PFSK-1 (cell line): ENCODE results near the gene KCNK16.

Source experiments
- FOXP2 ChIP-seq: optimal IDR thresholded peaks from 2 replicates; pipeline ENCODE3; 2011; ENCODE audit warnings: borderline replicate concordance, control low read depth, inconsistent platforms; ENCODE audit not compliant: insufficient read depth; ENCODE audit errors: extremely low read length, extremely low read depth
- POLR2AphosphoS5 ChIP-seq: IDR thresholded peaks from 2 replicates; pipeline ENCODE4 v1.6.1; 2012; ENCODE audit warnings: low read depth, mild to moderate bottlenecking, control low read depth, low read length, moderate library complexity
- REST ChIP-seq, 2 experiments: IDR thresholded peaks; 2 replicates each; pipeline versions ENCODE4 v1.6.1 to v1.8.0; 2011 to 2012; ENCODE audit warnings: low read depth in 2 of 2, low read length in 2 of 2, control low read depth in 1 of 2, inconsistent platforms in 1 of 2, mild to moderate bottlenecking in 1 of 2, moderate library complexity in 1 of 2; ENCODE audit not compliant: insufficient read depth in 1 of 2
- SIN3A ChIP-seq: IDR thresholded peaks from 2 replicates; pipeline ENCODE4 v1.6.1; 2012; ENCODE audit warnings: mild to moderate bottlenecking, low read length, moderate library complexity, borderline replicate concordance; ENCODE audit not compliant: insufficient read depth
- TAF1 ChIP-seq: IDR thresholded peaks from 2 replicates; pipeline ENCODE4 v1.6.1; 2012; ENCODE audit warnings: low read length, control low read depth, borderline replicate concordance; ENCODE audit not compliant: insufficient read depth

The KCNK16 gene

DNA sequence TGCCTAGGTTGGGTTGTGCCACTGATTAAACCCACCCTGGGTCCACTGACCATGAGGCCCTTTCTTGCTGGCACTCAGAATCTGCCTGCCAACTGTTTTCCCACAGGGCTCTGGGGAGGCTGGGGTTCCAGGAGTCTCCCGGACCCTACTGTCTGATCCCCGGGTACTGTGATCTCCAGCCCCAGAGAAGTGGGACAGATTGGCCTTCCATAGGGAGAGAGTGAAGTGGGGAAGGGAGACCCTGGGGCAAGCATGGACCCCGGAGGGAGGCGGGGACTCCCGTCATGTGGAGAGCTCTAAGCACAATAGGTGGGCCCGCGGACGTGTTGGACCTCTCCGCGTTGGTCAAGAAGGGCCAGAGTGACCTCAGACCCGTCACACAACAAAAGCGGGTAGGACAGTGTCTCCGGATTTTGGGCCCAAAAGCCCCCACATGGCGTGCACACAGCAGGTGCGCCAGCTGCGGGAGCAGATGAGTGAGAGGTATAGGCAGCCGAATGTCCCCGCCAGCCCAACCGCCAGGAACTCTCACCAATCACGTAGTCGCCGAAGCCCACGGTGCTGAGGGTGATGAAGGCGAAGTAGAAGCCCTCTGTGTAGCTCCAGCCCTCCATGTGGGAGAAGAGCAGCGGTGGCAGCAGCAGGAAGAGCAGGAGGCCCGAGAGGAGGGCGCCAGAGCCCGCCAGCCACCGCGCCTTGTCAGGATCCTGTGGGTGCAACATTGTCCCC lies 18.9 kb downstream of the KCNK16 start:
- TF ChIP-seq TAF1 (no peak), FOXP2 (no peak)

DNA sequence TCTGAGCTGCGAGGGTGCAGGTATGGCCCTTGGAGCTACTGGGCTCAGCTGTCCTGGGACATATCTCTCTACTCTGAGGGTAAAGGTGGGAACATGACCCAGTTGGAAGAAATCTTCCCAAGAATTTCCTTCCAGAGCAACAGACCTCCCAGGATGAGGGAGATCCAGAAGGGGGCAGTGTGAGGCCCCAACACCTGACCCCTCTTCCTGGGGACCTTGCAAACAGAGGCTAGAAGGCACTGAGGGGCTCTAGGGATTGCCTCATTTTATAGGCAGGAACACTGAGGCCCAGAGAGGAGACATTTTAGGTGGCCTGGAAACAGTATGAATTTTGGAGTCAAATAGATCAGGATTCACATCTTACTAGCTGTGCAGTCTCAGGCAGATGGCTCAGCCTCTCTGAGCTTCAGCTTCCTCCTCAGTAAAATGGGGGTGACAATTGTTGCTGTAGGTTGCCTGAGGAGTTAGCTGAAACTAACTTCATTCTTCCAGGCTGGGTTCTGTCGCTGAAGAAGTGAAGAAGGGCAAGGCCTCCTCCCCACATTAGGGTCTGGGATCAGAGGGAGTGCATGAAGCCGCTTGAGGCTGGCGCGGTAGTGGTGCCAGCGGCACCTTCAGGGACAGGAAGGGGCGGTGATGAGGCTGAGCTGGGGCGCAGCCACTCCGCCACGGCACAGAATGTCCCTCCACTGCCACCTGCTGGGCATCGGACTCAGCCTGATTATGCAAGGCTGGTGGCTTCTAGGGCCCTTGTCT lies 19.7 kb downstream of the KCNK16 start:
- TF ChIP-seq TAF1 (no peak), SIN3A (no peak), FOXP2 (no peak), POLR2AphosphoS5 (no peak), REST (IDR thresholded peaks at IDR 0.05; ENCODE audit: insufficient read depth in 1 of 2, low read depth in 2 of 2, low read length in 2 of 2) (no peak)

DNA sequence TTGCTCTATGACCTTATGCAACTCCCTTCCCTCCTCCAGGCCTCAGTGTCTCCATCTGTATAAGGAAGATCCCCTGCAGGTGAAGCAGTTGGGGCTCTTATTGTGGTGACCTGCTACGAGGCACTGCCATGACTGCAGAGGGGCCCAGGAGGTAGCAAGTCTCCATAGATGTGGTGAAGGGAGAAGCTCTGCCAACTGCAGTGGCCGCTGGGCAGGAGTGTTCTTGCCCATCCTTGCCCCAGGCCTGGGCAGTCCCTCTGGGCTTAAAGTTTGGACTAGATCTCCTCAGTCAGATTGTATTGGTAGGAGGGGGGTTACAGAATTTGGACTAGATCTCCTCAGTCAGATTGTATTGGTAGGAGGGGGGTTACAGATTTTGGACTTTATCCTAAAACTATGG lies 20.5 kb downstream of the KCNK16 start:
- TF ChIP-seq FOXP2 (no peak), POLR2AphosphoS5 (no peak), REST (IDR thresholded peaks at IDR 0.05; ENCODE audit: insufficient read depth in 1 of 2, low read depth in 2 of 2, low read length in 2 of 2) (no peak), TAF1 (no peak)

GRCh38 chr6:39301606-39302005 lies 20.9 kb downstream of the KCNK16 start:
- TF ChIP-seq TAF1: no peak
- no peak for TF ChIP-seq SIN3A
- TF ChIP-seq REST (IDR thresholded peaks at IDR 0.05; ENCODE audit: insufficient read depth in 1 of 2, low read depth in 2 of 2, low read length in 2 of 2): no peak
- TF ChIP-seq POLR2AphosphoS5: no peak
- TF ChIP-seq FOXP2: no peak

GRCh38 chr6:39300739-39301138 lies 21.8 kb downstream of the KCNK16 start:
- no peak for TF ChIP-seq POLR2AphosphoS5
- TF ChIP-seq TAF1: no peak
- TF ChIP-seq FOXP2: no peak
- no peak for TF ChIP-seq REST (IDR thresholded peaks at IDR 0.05; ENCODE audit: insufficient read depth in 1 of 2, low read depth in 2 of 2, low read length in 2 of 2)
- no peak for TF ChIP-seq SIN3A
